Large intestine (tissue), 3 donors: ENCODE data around the gene NMNAT2. TPM values are rescaled to one million over a fixed set of nuclear protein-coding genes. Genes with fewer than 3 reads are reported as not detected.

Source experiments
- DNase-seq, 2 donors: peaks; one replicate each; pipeline versions ENCODE4 v3.0.0 to v3.0.0-alpha.2; 2013
- H3K27ac ChIP-seq: one replicate; pipeline ENCODE4 v1.5.1; 2013; ENCODE audit warnings: low read length
- H3K27me3 ChIP-seq: 2 replicates; pipeline ENCODE4 v1.6.1; 2013; ENCODE audit warnings: low read length; ENCODE audit not compliant: control insufficient read depth, insufficient read depth
- H3K36me3 ChIP-seq: 2 replicates; pipeline ENCODE4 v1.6.1; 2013; ENCODE audit warnings: low read length; ENCODE audit not compliant: control insufficient read depth, insufficient read depth
- H3K4me1 ChIP-seq: one replicate; pipeline ENCODE4 v1.6.1; 2013; ENCODE audit warnings: low read length; ENCODE audit not compliant: control insufficient read depth, insufficient read depth
- H3K4me3 ChIP-seq: one replicate; pipeline ENCODE4 v1.5.1; 2013; ENCODE audit warnings: low read length
- H3K9me3 ChIP-seq: one replicate; pipeline ENCODE4 v1.6.1; 2013; ENCODE audit warnings: mild to moderate bottlenecking, low read depth, low read length, moderate library complexity; ENCODE audit not compliant: control insufficient read depth
- WGBS: methylation state at CpG from one replicate; pipeline ENCODE4 v1.1.5; 2013; ENCODE audit warnings: low lambda C conversion rate; ENCODE audit not compliant: insufficient coverage; 5-methylcytosine and 5-hydroxymethylcytosine counted together
- polyA plus RNA-seq: library from polyadenylated mRNA; unstranded; fragments of 120-200 nt; gene quantifications from one replicate; pipeline ENCODE4 v1.2.1, GENCODE V29; 2013

NMNAT2 gene
- polyA plus RNA-seq, 1 donor, result 3.3 TPM

DNA sequence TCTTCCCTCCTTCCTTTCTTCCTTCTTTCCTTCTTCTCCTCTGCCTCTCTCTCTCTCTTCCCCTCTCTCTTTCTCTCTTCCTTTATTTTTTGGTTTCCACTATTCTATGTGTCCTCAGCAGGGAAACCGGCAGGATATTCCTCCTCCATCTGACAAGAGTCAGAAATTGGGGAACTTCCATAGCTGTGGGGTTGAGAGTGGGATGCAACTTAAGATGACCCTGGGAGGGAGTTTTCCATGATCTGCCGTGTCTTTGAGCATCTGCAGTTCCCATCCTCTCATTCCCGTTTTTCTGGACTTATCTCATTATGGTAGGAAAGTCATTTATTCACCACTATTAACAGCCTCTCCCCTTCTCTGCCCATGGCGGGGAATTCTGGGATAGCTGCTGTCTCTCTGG, 98.6 kb downstream of the NMNAT2 start:
- Histone ChIP-seq H3K4me3 (no peak overlapping the region), H3K27me3 (no peaks in the 10 kb centered on the region), H3K4me1 (no peaks in the 10 kb centered on the region), H3K9me3 (no peaks in the 10 kb centered on the region), H3K36me3 (no peaks in the 10 kb centered on the region), H3K27ac (no peak overlapping the region)
- DNase-seq, result no peak
- WGBS, result no CpG with 5 or more reads among the region's 4 CpGs

DNA sequence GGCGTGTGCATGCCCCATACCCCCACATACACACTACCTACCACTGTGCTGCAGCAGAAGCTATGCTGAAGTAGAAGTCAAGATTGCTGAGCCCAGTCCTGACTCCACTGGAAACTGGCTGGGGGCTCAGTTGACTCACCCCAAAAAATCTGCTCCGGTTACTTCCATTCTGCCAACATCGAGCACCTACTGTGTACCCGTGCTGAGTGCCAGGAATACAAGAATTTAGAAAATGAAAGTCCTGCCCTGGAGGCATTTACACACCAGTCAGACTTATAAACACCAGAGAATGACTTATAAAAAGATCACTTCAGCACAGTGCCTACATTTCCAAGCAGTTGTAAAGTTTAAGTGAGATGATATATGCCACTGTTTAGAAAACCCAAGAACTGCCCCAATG, 99.1 kb downstream of the NMNAT2 start:
- no peak for DNase-seq
- Histone ChIP-seq H3K36me3 (no peaks in the 10 kb centered on the region), H3K4me3 (no peak overlapping the region), H3K27me3 (no peaks in the 10 kb centered on the region), H3K27ac (no peak overlapping the region), H3K4me1 (no peaks in the 10 kb centered on the region), H3K9me3 (no peaks in the 10 kb centered on the region)
- WGBS, result no CpG with 5 or more reads among the region's 4 CpGs

GRCh38 chr1:183318433-183318832, 99.7 kb downstream of the NMNAT2 start:
- no CpG with 5 or more reads among the region's 4 CpGs for WGBS
- H3K27ac ChIP-seq, result no peak overlapping the region

GRCh38 chr1:183315991-183316758, 102.0 kb downstream of the NMNAT2 start:
- no CpG with 5 or more reads among the region's 6 CpGs for WGBS

More at GRCh38 chr1:183318433-183318832, 99.7 kb downstream of the NMNAT2 start:
- Histone ChIP-seq H3K4me3 (no peak overlapping the region), H3K36me3 (no peaks in the 10 kb centered on the region), H3K4me1 (no peaks in the 10 kb centered on the region), H3K9me3 (no peaks in the 10 kb centered on the region), H3K27me3 (no peaks in the 10 kb centered on the region)
- peak; percentile 60 to 66 for DNase-seq

GRCh38 chr1:183313063-183313462, 105.1 kb downstream of the NMNAT2 start:
- H3K36me3 ChIP-seq, result no peaks in the 10 kb centered on the region
- no peaks in the 10 kb centered on the region for H3K4me1 ChIP-seq
- no peaks in the 10 kb centered on the region for H3K9me3 ChIP-seq
- DNase-seq, result no peak
- no peak overlapping the region for H3K27ac ChIP-seq
- no CpG with 5 or more reads among the region's 3 CpGs for WGBS
- H3K4me3 ChIP-seq, result no peak overlapping the region
- H3K27me3 ChIP-seq, result no peaks in the 10 kb centered on the region

More at GRCh38 chr1:183315991-183316758, 102.0 kb downstream of the NMNAT2 start:
- Histone ChIP-seq H3K36me3 (no peaks in the 10 kb centered on the region), H3K4me1 (no peaks in the 10 kb centered on the region), H3K27me3 (no peaks in the 10 kb centered on the region), H3K9me3 (no peaks in the 10 kb centered on the region), H3K27ac (no peak overlapping the region), H3K4me3 (no peak overlapping the region)
- no peak for DNase-seq

GRCh38 chr1:183310753-183311479, 107.3 kb downstream of the NMNAT2 start:
- no peak for DNase-seq
- no CpG with 5 or more reads among the region's 5 CpGs for WGBS

DNA sequence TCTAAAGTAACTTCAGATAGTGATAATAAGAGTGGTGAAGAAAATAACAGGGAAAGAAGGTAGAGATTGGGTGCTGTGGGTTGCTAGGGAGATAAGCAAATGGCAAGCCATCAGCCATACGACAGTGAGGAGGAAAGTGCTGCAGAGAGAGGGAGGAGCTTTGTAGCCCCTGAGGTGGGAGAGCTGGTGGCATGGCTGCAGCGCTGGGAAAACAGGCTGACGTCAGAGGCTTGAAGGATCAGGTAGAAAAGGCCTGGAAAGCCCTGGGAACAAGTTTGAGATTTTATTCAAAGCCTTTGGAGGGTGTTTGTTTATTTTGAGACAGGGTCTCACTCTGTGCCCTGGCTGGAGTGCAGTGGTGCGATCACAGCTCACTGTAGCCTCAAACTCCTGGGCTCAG, 109.5 kb downstream of the NMNAT2 start:
- no peak overlapping the region for H3K4me3 ChIP-seq
- H3K4me1 ChIP-seq, result no peaks in the 10 kb centered on the region
- no peaks in the 10 kb centered on the region for H3K9me3 ChIP-seq
- H3K36me3 ChIP-seq, result no peaks in the 10 kb centered on the region
- WGBS, result no CpG with 5 or more reads among the region's 4 CpGs
- no peak for DNase-seq
- no peaks in the 10 kb centered on the region for H3K27me3 ChIP-seq
- no peak overlapping the region for H3K27ac ChIP-seq

More at GRCh38 chr1:183310753-183311479, 107.3 kb downstream of the NMNAT2 start:
- Histone ChIP-seq H3K27me3 (no peaks in the 10 kb centered on the region), H3K4me1 (no peaks in the 10 kb centered on the region), H3K36me3 (no peaks in the 10 kb centered on the region), H3K9me3 (no peaks in the 10 kb centered on the region), H3K4me3 (no peak overlapping the region), H3K27ac (no peak overlapping the region)

GRCh38 chr1:183306317-183307042, 111.7 kb downstream of the NMNAT2 start:
- Histone ChIP-seq H3K27me3 (no peaks in the 10 kb centered on the region), H3K9me3 (no peaks in the 10 kb centered on the region), H3K36me3 (no peaks in the 10 kb centered on the region), H3K4me1 (no peaks in the 10 kb centered on the region), H3K27ac (no peak overlapping the region), H3K4me3 (no peak overlapping the region)
- 80% methylated on average over 1 of the region's 5 CpGs for WGBS
- no peak for DNase-seq

DNA sequence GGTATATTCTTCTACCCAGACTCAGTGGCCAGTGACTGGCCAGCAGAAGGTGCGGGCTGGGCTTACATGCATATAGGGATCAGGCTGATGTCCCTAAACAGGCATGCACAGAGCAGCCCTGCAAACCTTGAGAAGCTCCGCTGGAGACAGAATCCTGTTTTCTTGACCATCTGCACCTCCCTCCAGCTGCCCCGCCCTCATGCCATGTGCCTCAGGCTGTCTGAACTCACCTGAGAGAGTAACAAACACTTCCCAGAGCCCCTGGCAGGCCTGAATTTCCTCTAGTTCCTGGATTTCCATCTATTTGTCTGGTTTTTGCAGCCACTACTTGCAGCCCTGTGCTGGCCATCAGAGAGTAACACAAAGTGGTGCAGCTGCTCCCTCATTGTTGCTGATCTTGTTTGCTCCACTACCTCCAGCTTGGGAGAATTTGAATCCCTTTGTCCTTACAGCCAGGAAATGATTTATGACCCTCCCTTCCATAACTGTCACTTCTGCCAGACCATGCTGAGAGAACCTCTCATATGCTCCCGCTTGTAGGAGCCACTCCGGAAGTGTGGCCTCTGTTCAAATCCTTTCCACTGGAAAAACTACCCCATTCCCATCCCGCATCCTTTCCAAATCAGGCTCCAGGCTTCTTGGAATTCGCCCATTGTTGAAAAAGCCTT, 113.6 kb downstream of the NMNAT2 start:
- no CpG with 5 or more reads among the region's 7 CpGs for WGBS
- Histone ChIP-seq H3K9me3 (no peaks in the 10 kb centered on the region), H3K4me3 (no peak overlapping the region), H3K27me3 (no peaks in the 10 kb centered on the region), H3K27ac (no peak overlapping the region), H3K4me1 (no peaks in the 10 kb centered on the region), H3K36me3 (no peaks in the 10 kb centered on the region)
- no peak for DNase-seq

DNA sequence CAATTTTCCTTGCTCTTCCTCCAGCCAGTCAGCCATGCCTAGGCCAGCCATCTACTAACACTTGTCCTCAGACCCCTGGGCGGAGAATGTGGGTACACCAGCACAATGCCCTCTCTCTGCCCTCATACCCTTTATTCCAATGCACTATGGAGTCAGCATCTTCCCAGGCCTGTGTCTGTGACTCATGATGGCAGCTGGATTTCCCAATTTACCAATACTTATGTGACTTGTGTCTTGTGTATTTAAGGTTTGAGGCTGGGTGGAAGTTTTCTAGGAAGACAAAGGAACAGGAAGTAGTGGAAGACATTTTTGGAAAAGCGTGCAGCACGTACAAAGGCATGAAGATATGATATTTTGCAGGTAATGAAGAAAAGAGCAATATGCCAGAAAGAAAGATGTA, 114.3 kb downstream of the NMNAT2 start:
- no peaks in the 10 kb centered on the region for H3K4me1 ChIP-seq
- no peak overlapping the region for H3K27ac ChIP-seq
- no peaks in the 10 kb centered on the region for H3K9me3 ChIP-seq
- no peak for DNase-seq
- 100% methylated on average over 2 of the region's 3 CpGs for WGBS
- no peak overlapping the region for H3K4me3 ChIP-seq
- no peaks in the 10 kb centered on the region for H3K36me3 ChIP-seq
- H3K27me3 ChIP-seq, result no peaks in the 10 kb centered on the region
